Measurements from ENCODE around the gene GNAL. TPM values are rescaled to one million over a fixed set of nuclear protein-coding genes. Genes with fewer than 3 reads are reported as not detected.

Gene GNAL
- polyA plus RNA-seq, 4 donors = 2.9 to 6.1 (median 3.5) TPM

DNA sequence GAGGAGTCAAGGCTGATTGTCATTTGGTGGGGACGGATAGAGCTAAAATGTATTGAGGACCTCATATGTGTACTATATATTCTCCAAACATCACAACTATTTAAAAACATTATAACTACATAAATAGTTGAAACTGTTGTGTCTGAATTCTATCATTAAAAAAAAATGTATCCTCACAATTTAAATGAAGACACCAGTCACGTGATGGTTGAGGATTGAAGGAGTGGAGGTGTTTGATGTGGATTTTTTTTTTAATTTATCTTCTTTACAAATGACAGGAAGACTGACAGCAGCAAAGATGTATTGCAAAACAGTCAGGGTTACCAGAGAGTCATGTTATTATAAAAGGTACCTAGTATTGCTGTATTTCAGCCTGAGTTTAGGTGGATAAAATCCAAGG is 30.0 kb downstream of the GNAL start:
- no peak for DNase-seq (ENCODE audit: low read depth in 4 of 4, low spot score in 2 of 4)

DNA sequence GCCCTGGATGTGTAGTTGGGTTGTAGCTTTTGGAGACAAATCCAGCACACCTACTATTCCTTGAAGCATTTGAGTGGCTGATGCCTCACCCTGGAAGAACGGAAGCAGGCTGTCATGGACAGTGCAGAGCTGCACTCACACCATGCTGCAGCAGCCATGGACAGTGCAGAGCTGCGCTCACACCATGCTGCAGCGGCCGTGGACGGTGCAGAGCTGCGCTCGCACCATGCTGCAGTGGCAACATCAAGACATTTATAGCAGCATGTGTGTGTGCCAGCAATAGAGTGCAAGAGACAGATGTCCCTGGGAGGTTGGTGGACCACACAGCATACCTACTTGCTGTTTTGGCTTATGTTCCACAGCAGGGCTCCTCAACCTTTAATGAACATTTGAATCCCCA is 30.6 kb downstream of the GNAL start:
- DNase-seq (ENCODE audit: low read depth in 4 of 4, low spot score in 2 of 4) = no peak

DNA sequence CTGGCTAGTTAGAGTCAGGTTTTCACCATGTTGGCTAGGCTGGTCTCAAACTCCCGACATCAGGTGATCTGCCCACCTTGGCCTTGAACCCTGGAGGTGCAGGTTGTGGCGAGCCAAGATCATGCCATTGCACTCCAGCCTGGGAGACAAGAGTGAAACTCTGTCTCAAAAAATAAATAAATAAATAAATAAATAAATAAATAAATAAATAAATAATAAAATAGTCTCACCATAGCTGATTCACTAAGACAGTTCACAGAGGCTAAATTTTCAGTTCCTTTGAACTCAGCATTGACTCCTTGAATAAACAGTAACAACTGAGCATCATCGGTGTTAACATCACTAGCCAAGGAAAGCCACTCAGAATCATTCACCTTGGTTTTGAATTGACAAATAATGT is 32.7 kb downstream of the GNAL start:
- DNase-seq (ENCODE audit: low read depth in 4 of 4, low spot score in 2 of 4) = no peak

DNA sequence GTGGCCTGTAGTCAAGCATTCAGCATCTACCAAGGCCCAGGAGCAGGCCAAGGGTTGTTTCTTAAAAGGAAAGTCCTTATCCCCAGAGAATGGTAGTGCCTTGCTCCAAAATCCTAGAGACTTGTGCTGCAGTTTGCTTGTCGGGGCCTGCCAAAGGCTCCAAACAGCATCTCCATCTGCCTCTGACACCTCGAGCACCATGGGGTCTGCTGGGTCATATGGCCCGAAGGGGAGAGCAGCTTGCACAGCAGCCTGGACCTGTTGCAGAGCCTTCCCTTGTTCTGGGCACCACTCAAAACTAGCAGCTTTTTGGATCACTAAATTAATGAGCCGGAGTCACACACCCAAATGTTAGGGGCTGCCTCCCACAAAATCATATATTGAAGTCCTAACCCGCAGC is 35.7 kb downstream of the GNAL start:
- no peak for DNase-seq (ENCODE audit: low read depth in 4 of 4, low spot score in 2 of 4)

DNA sequence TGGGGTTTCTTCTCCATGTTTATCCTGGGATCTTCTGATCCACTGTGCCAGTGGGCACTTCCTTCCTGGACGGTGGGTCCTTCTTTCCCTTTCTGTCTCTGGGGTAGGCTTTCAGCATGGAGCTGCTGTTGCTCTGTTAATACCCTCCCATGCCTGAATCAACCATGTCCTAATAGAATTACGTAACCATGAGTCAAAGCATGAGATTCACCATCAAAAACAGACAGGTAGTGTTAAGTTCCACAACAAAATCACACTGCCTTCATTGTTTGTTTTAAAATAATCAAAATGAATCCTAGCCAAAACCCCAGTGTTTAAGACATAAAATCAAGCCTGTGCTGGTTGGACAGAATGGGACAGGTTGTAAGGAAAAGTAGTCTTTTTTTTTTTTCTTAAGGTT is 37.5 kb downstream of the GNAL start:
- no peak for DNase-seq (ENCODE audit: low read depth in 4 of 4, low spot score in 2 of 4)

DNA sequence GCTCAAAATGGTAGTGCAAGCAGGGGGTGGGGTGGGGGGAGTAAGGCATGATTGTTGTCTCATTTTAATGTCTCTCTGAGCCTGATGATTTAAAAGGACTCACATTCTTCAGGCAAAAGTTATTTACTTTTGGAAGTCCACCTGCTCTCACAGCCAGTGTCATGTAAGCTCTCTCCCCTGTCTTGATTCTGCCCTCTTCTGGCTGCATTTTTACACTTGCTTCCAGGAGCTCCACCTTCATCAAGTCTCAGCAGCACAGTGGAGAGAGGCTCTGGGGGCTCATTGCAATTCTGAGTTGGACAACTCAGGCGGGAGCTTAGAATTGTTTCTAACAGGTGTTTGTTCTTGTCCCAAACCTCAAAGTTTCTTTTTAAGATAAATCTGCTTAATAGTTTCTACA is 39.2 kb downstream of the GNAL start:
- DNase-seq (ENCODE audit: low read depth in 4 of 4, low spot score in 2 of 4) = no peak

DNA sequence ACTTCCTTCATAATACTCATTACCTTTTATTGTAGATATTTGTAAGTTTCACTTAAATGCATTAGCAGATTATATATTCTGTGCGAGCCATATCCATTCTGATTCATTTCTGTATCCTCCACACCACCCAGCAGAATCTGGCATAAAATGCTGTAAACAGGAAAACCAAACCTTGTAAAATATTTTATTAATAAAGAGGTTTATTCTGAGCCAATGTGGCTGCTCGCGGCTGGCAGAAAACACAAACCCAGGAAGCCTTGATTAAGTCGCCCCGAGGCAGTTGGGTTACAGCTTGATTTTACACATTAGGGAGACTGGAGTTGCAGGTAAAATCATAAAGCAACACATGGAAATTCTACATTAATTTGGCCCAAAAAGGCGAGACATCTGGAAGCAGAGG is 40.5 kb downstream of the GNAL start:
- no peak for DNase-seq (ENCODE audit: low read depth in 4 of 4, low spot score in 2 of 4)

DNA sequence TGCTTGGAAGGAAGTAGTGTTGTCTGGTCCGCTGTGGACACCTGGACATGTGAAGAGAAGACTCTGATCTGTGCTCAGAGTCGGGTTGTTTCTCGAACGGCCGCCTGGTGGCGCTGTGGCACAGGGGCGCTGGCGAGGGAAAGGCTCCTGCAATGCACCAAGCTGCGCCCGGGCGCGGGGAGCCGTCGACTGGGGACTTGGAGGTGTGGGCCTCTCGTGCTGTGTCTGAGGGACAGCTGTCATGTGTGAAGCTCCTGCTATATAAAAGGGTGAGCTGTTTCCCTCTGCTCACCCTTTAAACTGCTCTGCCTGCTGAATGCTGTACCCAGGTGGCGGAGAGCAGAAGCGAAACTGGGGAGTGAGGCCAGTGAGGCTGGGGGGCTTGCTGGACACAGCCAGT is 44.0 kb downstream of the GNAL start:
- peak in 1 of 4 donors; percentile 45 for DNase-seq (ENCODE audit: low read depth in 4 of 4, low spot score in 2 of 4)

DNA sequence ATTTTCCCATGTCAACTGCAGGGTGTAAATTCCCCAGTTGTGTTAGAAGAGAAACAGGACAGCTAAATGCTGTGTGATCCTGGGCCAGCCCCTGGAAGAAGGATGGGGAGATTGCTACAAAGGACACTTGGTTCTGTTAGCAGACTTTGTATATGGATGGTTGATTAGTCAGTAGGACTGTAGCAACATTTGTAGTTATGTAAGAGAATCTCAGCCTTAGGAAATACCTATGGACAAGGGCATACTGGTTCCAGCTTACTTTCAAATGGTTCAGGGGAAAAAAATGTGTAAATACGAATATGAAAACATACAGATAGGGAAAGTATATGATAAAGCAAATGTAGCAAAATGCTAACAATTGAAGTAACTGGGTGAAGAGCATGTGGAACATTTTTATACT is 47.6 kb downstream of the GNAL start:
- DNase-seq (ENCODE audit: low read depth in 4 of 4, low spot score in 2 of 4) = no peak

DNA sequence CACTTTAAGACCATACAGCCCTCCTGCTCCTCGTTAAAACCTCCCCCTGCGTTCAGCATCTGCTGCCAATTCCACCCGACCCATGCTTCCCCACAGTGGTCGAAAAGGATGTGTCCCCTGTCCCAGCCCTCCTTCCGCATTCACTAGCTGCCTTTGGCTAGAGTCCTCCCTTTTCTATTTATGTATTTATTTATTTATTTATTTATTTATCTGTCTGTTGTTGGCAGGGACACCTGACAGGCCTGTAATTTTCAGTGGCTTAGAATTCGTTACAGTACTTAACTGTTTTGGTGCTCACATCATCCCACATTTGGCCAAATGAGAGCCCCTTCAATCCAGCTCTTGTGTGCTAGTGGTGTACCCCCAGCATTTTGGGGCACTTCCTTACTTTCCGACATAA is 50.8 kb downstream of the GNAL start:
- DNase-seq (ENCODE audit: low read depth in 4 of 4, low spot score in 2 of 4) = no peak

DNA sequence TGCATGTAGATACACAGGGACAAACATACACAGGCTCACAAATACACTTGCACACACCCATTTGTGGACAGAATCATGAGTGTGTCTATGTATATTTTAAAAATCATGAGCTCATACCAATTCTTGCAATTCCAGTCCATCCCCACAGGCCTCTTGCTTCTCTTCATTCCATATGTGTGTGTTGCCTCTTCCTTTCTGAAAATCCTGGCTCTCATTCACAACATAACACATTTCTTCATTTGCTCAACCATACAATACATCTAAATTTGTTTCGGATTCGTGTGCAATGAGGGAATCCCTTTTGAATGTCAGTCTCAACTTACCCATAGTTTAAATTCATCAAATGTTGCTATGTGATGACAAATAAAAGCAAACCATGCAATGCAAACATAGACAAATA is 51.4 kb downstream of the GNAL start:
- DNase-seq (ENCODE audit: low read depth in 4 of 4, low spot score in 2 of 4) = no peak

DNA sequence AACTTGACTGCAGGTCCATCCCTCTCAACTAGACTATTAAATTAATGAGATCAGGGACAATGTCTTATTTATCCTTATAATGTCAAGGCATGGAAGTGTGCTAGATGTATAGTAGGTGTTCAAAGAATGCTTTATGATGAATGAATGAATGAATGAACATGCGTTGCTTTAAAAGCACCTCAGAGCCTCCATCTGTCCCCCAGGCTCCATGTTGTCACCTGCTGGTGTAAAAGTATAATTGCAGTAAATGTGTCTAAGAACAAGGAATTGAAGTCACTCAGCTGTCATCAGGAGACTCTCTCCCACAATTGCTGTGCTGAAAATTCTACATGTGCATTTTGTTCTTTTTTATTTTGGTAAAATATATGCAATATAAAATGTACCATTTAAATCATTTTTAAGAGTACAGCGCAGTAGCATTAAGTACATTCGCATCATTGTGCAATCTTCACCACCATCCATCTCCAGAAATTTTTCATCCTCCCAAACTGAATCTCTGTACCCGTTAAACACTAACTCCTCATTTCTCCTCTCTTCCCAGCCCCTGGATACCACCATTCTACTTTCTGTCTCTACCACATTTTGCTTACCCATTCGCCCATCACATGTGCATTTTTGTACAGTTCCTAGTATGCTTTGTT is 52.6 kb downstream of the GNAL start:
- DNase-seq (ENCODE audit: low read depth in 4 of 4, low spot score in 2 of 4) = no peak

DNA sequence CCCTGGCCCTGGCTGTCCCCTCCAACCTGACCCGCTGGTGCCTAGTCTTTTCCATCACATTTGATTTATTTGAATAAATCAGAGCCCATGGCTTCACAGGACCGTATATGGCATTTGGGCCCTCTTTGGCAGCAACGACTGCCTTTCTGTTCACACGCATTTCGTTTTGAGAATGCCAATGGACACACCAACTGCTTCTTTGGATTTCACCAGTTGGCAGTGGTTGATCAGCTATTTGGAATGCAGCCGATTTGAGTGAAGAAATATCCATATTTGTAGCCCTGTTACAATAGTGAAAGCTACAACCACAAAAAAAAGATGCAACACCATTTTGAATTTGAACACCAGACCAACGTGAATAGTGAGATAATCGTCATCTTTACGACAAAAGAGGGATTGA is 56.5 kb downstream of the GNAL start:
- no peak for DNase-seq (ENCODE audit: low read depth in 4 of 4, low spot score in 2 of 4)

DNA sequence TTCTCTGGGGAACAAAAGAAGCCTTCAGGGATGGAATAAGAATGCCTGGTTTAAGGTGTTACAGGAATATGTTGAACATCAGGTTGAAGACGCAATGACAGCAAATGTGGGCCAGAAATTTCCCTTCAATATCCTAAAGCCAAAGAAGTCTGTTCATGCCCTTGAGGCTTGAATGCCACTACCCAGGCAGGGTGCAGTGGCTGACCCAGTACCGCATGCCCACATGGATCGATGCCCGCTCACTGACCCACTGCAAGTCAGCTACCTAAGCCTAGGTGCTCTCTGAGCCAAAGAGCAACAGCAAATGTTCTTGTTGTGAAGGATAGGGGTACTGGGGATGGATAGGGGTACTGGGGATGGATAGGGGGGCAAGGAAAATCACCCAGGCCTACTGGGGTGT is 58.2 kb downstream of the GNAL start:
- no peak for DNase-seq (ENCODE audit: low read depth in 4 of 4, low spot score in 2 of 4)

DNA sequence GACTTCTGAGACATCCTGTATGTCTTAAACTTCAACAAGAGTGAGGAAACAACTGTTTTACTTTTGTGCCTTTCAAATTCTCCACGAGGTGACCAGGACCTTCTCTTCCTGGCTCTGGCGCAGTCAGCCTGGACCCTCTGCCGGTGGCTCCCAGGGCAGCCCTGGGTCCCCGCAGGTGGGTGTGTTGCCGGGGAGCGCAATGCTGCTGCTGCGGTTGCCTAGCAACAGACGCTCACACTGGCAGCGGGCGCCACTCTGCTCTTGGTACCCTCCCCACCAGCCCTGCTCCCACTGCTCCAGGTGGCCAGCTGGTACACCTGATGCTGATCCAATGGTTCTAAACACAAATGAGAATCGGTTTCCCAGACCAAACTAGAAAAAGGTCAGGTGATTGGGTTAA is 58.7 kb downstream of the GNAL start:
- DNase-seq (ENCODE audit: low read depth in 4 of 4, low spot score in 2 of 4) = no peak

DNA sequence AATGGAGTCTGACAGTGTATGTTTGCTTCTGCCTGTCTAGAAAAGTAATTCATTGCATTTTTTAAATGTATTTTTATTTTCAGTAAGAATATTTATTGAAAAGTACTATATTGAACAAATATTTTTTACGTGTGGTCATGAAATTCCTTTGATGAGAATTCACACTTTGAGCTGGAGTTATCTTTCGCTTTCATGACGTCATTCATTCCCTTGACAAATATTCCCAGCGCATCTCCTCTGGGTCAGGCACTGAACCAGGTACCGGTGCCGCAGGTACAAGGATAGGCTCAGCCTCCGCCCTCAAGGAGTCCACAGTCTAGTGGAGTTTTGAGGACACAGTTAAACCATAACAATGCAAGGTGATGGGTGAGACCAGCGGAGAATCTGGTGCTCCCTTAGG is 60.2 kb downstream of the GNAL start:
- no peak for DNase-seq (ENCODE audit: low read depth in 4 of 4, low spot score in 2 of 4)

DNA sequence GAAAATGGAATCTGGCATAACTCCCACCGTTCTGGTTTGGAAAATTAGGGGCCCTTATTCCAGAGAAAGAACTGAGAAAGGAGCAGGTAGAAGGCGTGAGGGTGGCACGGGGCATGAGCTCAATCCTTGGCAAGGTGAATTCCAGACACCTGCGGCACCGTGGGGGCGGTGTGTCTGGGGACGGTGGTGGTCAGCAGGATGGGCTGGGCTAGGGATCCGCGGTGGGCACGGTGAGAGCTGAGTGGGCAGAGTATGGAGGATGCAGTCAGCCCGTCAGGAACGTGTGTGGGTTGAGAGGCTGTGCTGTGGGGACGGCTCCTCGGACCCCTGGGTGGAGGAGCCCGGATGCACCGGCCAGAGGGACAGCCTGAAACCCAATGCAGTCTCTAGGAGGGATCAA is 61.1 kb downstream of the GNAL start:
- no peak for DNase-seq (ENCODE audit: low read depth in 4 of 4, low spot score in 2 of 4)

DNA sequence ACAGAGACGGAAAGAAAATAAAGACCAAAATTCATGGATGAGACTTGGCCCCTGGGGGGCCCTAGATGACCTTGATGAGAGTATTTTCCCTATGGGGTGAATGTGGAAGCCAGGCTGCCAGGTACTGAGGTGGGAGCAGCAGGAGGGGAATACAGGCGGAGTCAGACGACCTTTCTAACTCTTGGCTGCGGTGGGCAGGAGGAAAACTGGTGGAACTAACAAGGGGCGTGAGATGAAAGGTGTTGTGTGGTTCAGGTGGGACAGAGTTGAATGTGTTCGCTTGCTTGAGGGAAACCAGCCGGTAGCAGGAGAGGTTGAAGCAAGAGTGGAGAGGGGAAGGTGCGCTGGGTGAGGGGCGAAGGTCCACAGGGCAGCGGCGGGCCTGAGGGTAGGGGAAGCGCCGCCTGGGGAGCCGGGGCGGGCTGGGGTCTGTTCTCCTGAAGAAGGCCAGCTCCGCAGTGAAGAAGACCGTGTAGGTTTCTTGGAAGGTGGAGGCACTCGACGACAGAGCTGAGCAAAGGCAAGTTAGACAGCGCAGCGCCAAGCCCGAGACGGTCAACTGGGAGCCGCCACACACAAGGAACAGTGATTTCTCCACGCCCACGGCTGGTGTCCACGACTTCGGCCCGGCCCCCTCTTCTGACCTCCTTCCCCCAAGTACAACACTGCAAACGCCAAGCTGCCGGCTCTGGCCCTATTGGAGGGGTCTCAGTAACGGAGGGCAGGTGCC is 61.7 kb downstream of the GNAL start:
- no peak for DNase-seq (ENCODE audit: low read depth in 4 of 4, low spot score in 2 of 4)

DNA sequence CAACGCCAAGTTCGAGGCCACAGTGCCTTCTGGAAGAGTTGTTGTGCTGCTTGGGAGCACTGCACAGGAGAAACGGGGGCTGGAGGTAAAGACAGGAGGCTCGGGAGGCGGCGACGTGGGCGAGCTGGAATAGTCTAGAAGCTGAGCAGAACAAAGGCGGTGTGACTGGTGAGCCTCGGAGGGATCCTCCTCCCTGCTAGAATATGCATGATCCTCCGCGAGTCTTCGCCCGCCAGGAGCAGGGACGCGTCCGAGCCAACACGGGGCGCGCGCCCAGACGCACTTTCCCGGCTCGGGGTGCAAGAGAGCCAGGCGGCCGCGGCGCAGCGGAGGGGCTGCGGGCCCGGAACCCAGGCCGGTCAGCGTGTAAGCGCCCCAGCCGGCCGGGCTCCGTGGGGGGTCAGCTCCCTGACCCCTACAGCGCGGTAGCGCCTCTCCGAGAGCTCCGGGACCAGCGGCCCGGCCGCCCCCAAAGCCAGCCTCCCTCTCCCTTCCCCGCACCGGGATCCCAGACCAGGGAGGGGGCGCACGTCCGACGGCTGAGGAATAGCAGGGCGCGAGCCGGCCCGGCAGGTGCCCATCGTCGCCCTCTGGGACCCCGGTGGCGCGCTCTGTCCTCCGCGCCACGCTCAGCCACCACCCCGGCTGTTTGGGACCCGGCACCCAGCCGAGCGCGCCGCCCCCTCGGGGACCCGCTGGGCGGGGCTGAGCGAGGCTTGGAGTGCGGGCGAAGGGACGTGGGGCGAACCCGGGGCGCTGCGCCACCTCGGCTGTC is 62.5 kb downstream of the GNAL start:
- no peak for DNase-seq (ENCODE audit: low read depth in 4 of 4, low spot score in 2 of 4)

DNA sequence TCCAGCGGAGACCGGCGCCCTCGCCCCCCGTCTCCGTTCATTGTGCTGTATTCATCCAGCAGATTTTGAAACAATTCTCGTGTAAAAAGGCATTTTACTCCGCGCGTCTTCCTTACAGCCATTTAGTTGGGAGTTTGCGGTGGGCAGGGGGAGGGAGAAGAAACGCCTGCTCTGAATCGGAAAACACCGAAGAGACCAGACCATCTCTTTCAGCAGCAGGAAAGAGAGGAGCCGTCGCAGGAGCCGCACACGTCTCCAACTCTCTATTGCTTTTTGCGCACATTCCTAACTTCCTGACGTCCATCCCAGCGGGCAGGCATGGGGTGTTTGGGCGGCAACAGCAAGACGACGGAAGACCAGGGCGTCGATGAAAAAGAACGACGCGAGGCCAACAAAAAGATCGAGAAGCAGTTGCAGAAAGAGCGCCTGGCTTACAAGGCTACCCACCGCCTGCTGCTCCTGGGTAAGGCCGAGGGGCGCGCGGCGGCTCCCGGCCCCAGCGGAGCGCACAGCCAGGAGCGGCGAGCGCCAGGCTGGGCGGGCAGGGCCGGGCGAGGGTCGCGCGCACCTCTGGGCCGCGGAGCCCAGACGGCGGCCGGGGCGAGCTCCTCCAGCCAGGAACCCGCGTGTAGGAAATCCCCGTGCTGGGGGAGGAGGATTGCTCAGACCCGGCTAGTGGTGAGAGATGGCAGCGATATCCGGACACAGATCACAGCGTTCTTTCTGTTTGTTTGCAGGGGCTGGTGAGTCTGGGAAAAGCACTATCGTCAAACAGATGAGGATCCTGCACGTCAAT is 63.2 kb downstream of the GNAL start:
- no peak for DNase-seq (ENCODE audit: low read depth in 4 of 4, low spot score in 2 of 4)

DNA sequence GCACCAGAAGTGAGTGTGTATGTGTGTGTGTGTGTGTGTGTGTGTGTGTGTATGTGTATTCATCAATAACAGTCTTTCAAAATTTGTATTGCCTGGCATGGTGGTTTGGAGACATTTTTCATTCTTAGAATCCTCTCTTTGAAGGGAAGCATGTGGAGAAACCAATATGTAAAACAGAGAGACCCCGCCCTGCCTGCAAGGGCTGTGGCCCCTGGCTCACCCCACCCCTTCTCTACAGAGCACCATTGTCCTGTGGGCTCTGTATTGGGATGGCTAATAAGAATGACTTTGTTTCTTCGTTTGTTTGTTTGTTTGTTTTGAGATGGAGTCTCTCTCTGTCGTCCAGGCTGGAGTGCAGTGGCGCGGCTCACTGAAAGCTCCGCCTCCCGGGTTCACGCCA is 65.9 kb downstream of the GNAL start:
- DNase-seq (ENCODE audit: low read depth in 4 of 4, low spot score in 2 of 4) = no peak
